Peyer's patch (tissue), 4 donors: ENCODE measurements around the gene NRXN3.

Experiments
- CTCF ChIP-seq, 6 experiments: fragments of 450-650 bp in 4 of 6; fragments of 200-600 bp in 2 of 6; sonication (generic) in 1 of 6; IDR thresholded peaks; one replicate each; pipeline ENCODE4 v1.5.1; 2017 to 2019; ENCODE audit warnings: antibody characterized with exemption in 6 of 6, mild to moderate bottlenecking in 3 of 6, moderate library complexity in 1 of 6
- POLR2A ChIP-seq, 2 donors: fragments of 450-650 bp; IDR thresholded peaks; one replicate each; pipeline ENCODE4 v1.5.1; 2017; ENCODE audit warnings: antibody characterized with exemption in 2 of 2, mild to moderate bottlenecking in 2 of 2, moderate library complexity in 2 of 2

DNA sequence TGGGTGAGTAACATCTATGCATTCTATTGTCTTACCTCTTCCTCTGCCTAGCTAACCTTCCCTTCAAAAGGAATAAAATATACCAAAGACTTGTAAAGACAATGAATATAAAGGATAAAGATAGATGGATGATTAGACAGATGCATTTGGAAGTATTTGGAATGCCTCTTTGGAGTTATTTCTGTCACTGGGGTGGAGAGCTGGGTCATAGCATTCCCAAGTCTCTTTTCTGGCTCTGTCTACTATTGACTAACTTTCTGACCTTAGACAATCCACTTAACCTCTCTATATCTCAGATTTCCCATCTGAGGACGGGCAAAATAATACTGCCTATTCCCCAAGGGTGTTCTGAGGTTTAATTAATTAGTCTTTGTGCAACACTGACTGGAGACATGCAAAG, 1523.8 kb downstream of the NRXN3 start:
- TF ChIP-seq CTCF (IDR thresholded peaks at IDR 0.05) = no peak
- TF ChIP-seq POLR2A (IDR thresholded peaks at IDR 0.05) = no peak
